Smooth muscle cell (in vitro differentiated cells): Measurements from ENCODE around the gene SLC38A8. TPM values are rescaled to one million over a fixed set of nuclear protein-coding genes. Genes with fewer than 3 reads are reported as not detected.

ENCODE experiments used
- DNase-seq: peaks from one replicate; lab custom pipeline; 2025; ENCODE audit not compliant: unreplicated experiment; lab: John Stamatoyannopoulos, UW
- H2AFZ ChIP-seq: fragments of 200-600 bp; sonication (generic); 2 replicates; pipeline ENCODE4 v1.6.0; 2016; ENCODE audit warnings: antibody characterized with exemption, low read depth, mild to moderate bottlenecking
- H3F3A ChIP-seq: fragments of 200-600 bp; sonication (generic); 2 replicates; pipeline ENCODE4 v1.6.0; 2017; ENCODE audit warnings: antibody characterized with exemption, low read depth
- H3K27ac ChIP-seq: fragments of 200-600 bp; sonication (generic); 2 replicates; pipeline ENCODE4 v1.5.1; 2016; ENCODE audit warnings: low read depth, mild to moderate bottlenecking
- H3K27me3 ChIP-seq: fragments of 200-600 bp; sonication (generic); 2 replicates; pipeline ENCODE4 v1.6.1; 2016; ENCODE audit warnings: low read depth, mild to moderate bottlenecking
- H3K36me3 ChIP-seq: fragments of 200-600 bp; sonication (generic); 2 replicates; pipeline ENCODE4 v1.5.1; 2016; ENCODE audit warnings: low read depth
- H3K4me1 ChIP-seq: fragments of 200-600 bp; sonication (generic); 2 replicates; pipeline ENCODE4 v1.5.1; 2016; ENCODE audit warnings: low read depth
- H3K4me2 ChIP-seq: fragments of 200-600 bp; sonication (generic); 2 replicates; pipeline ENCODE4 v1.6.0; 2016; ENCODE audit warnings: mild to moderate bottlenecking
- H3K4me3 ChIP-seq: fragments of 200-600 bp; sonication (generic); 2 replicates; pipeline ENCODE4 v1.5.1; 2016; ENCODE audit warnings: mild to moderate bottlenecking
- H3K79me2 ChIP-seq: fragments of 200-600 bp; sonication (generic); 2 replicates; pipeline ENCODE4 v1.6.0; 2016; ENCODE audit warnings: low read depth, mild to moderate bottlenecking
- H3K9ac ChIP-seq: fragments of 200-600 bp; sonication (generic); 2 replicates; pipeline ENCODE4 v1.6.0; 2016; ENCODE audit warnings: low read depth
- H3K9me3 ChIP-seq: fragments of 200-600 bp; sonication (generic); replicated peaks from 2 replicates; pipeline ENCODE4 v1.5.1; 2016; ENCODE audit warnings: low read depth
- H4K20me1 ChIP-seq: fragments of 200-600 bp; sonication (generic); 2 replicates; pipeline ENCODE4 v1.6.0; 2016; ENCODE audit warnings: low read depth
- CTCF ChIP-seq: fragments of 200-600 bp; sonication (generic); IDR thresholded peaks from 2 replicates; pipeline ENCODE4 v1.5.1; 2017; ENCODE audit warnings: borderline replicate concordance, mild to moderate bottlenecking, antibody characterized with exemption; ENCODE audit not compliant: insufficient read depth, poor library complexity, severe bottlenecking
- WGBS: methylation state at CpG from one replicate; pipeline ENCODE4 v1.1.7; 2016; ENCODE audit warnings: low lambda C conversion rate; 5-methylcytosine and 5-hydroxymethylcytosine counted together
- polyA plus RNA-seq: library from polyadenylated mRNA; unstranded; fragments of >200 nt; fragmentation: Nextera tagmentation; extraction: Ambion mirVana; gene quantifications from 2 replicates; pipeline ENCODE4 v1.2.1, GENCODE V29; 2016
- total RNA-seq: library from RNA; depleted of rRNA; stranded (reverse); fragments of >200 nt; gene quantifications from 2 replicates; pipeline ENCODE4 v1.2.3, GENCODE V29; 2014

The SLC38A8 gene
- total and polyA plus RNA-seq, 2 experiments from 2014 or later: not detected

- no peak overlapping the region for H2AFZ ChIP-seq
- H3K79me2 ChIP-seq: no peaks in the 10 kb centered on the region
- no peak overlapping the region for H3K27ac ChIP-seq
- no peaks in the 10 kb centered on the region for H4K20me1 ChIP-seq
- no peak overlapping the region for H3K9ac ChIP-seq
- H3K4me2 ChIP-seq: no peak overlapping the region
- H3K36me3 ChIP-seq: no peaks in the 10 kb centered on the region
- no peaks in the 10 kb centered on the region for H3K9me3 ChIP-seq
- no peaks in the 10 kb centered on the region for H3F3A ChIP-seq
- no peak for DNase-seq
- no peak overlapping the region for H3K4me3 ChIP-seq
- WGBS: 90% methylated on average over 14 of the region's 14 CpGs
- peaks cover 4% of the 10 kb centered on the region for H3K27me3 ChIP-seq
- H3K4me1 ChIP-seq: no peaks in the 10 kb centered on the region
- TF ChIP-seq CTCF: no peak
Measured at GRCh38 chr16:84029297-84030047, 13.1 kb downstream of the SLC38A8 start.

- no peaks in the 10 kb centered on the region for H3F3A ChIP-seq
- H3K9ac ChIP-seq: no peak overlapping the region
- no peaks in the 10 kb centered on the region for H3K9me3 ChIP-seq
- H3K36me3 ChIP-seq: no peaks in the 10 kb centered on the region
- no peaks in the 10 kb centered on the region for H3K79me2 ChIP-seq
- no peaks in the 10 kb centered on the region for H4K20me1 ChIP-seq
- DNase-seq: no peak
- H3K4me2 ChIP-seq: no peak overlapping the region
- peaks cover 4% of the 10 kb centered on the region for H3K27me3 ChIP-seq
- no peaks in the 10 kb centered on the region for H3K4me1 ChIP-seq
- no peak overlapping the region for H2AFZ ChIP-seq
- no peak overlapping the region for H3K27ac ChIP-seq
- 92% methylated on average over 15 of the region's 15 CpGs for WGBS
- no peak overlapping the region for H3K4me3 ChIP-seq
- no peak for TF ChIP-seq CTCF
Measured at GRCh38 chr16:84027625-84028024, 15.0 kb downstream of the SLC38A8 start.

GRCh38 chr16:84026606-84027005 is 16.0 kb downstream of the SLC38A8 start:
- Histone ChIP-seq H4K20me1 (no peaks in the 10 kb centered on the region), H3K4me2 (no peak overlapping the region), H3K36me3 (no peaks in the 10 kb centered on the region), H3K4me3 (no peak overlapping the region), H2AFZ (no peak overlapping the region), H3K4me1 (no peaks in the 10 kb centered on the region), H3F3A (no peaks in the 10 kb centered on the region), H3K27me3 (peaks cover 4% of the 10 kb centered on the region), H3K79me2 (no peaks in the 10 kb centered on the region), H3K9ac (no peak overlapping the region), H3K27ac (no peak overlapping the region), H3K9me3 (no peaks in the 10 kb centered on the region)
- no peak for TF ChIP-seq CTCF
- DNase-seq: no peak
- 78% methylated on average over 10 of the region's 10 CpGs for WGBS

GRCh38 chr16:84024854-84025253 is 17.7 kb downstream of the SLC38A8 start:
- Histone ChIP-seq H3K4me3 (no peak overlapping the region), H3K4me1 (no peaks in the 10 kb centered on the region), H3K4me2 (no peak overlapping the region), H4K20me1 (no peaks in the 10 kb centered on the region), H3K27ac (no peak overlapping the region), H3F3A (no peaks in the 10 kb centered on the region), H3K27me3 (peaks cover 3% of the 10 kb centered on the region), H2AFZ (no peak overlapping the region), H3K9me3 (no peaks in the 10 kb centered on the region), H3K36me3 (no peaks in the 10 kb centered on the region), H3K9ac (no peak overlapping the region), H3K79me2 (no peaks in the 10 kb centered on the region)
- TF ChIP-seq CTCF: no peak
- 38% methylated on average over 9 of the region's 9 CpGs for WGBS
- no peak for DNase-seq
